PC-9 (cell line): ENCODE data around the gene DNAJC17. TPM values are rescaled to one million over a fixed set of nuclear protein-coding genes. Genes with fewer than 3 reads are reported as not detected.

Source experiments
- BruUV-seq: library from RNA; stranded (reverse); fragments of 400-500 nt; replicated peaks from 2 replicates; lab custom pipeline; 2021; lab: Mats Ljungman, UMichigan
- CTCF ChIA-PET: fragments of 300-600 bp; sonication (Branson Sonifier 250); formaldehyde crosslinking; loops from one replicate; lab custom pipeline; 2022; ENCODE audit warnings: antibody characterized with exemption; lab: Charles Lee
- POLR2A ChIA-PET: fragments of 300-600 bp; sonication (Branson Sonifier 250); formaldehyde crosslinking; loops from one replicate; lab custom pipeline; 2022; ENCODE audit warnings: antibody characterized with exemption; ENCODE audit not compliant: unreplicated experiment; lab: Charles Lee
- DNase-seq, 2 experiments: peaks; one replicate each; pipeline versions ENCODE4 v3.0.0 to v3.0.0-alpha.2; 2015 to 2022; ENCODE audit warnings: mixed read lengths in 1 of 2
- H2AFZ ChIP-seq: fragments of 200-600 bp; sonication (generic); 2 replicates; pipeline ENCODE4 v1.8.1; 2017; ENCODE audit warnings: antibody characterized with exemption
- H3F3A ChIP-seq: fragments of 200-600 bp; sonication (generic); 2 replicates; pipeline ENCODE4 v1.8.1; 2017; ENCODE audit warnings: antibody characterized with exemption, mild to moderate bottlenecking, low read depth; ENCODE audit not compliant: insufficient read depth
- H3K27ac ChIP-seq: fragments of 200-600 bp; sonication (generic); 2 replicates; pipeline ENCODE4 v1.6.1; 2016; ENCODE audit warnings: mixed run types
- H3K27me3 ChIP-seq: fragments of 200-600 bp; sonication (generic); 2 replicates; pipeline ENCODE4 v1.6.1; 2016; ENCODE audit warnings: low read depth, mixed run types; ENCODE audit not compliant: insufficient read depth
- H3K36me3 ChIP-seq: fragments of 200-600 bp; sonication (generic); 2 replicates; pipeline ENCODE4 v1.6.1; 2016; ENCODE audit warnings: low read depth, mixed run types
- H3K4me1 ChIP-seq: fragments of 200-600 bp; sonication (generic); replicated peaks from 2 replicates; pipeline ENCODE4 v1.6.1; 2016; ENCODE audit warnings: mixed run types; ENCODE audit not compliant: insufficient read depth
- H3K4me2 ChIP-seq: fragments of 200-600 bp; sonication (generic); 2 replicates; pipeline ENCODE4 v1.6.1; 2017; ENCODE audit warnings: mixed run types
- H3K4me3 ChIP-seq: fragments of 200-600 bp; sonication (generic); 2 replicates; pipeline ENCODE4 v1.6.1; 2016; ENCODE audit warnings: mixed run types
- H3K79me2 ChIP-seq: fragments of 200-600 bp; sonication (generic); 2 replicates; pipeline ENCODE4 v1.6.1; 2017; ENCODE audit warnings: low read depth, mixed run types
- H3K9me2 ChIP-seq: fragments of 200-600 bp; sonication (generic); 2 replicates; pipeline ENCODE4 v1.8.1; 2017; ENCODE audit warnings: mild to moderate bottlenecking; ENCODE audit not compliant: insufficient read depth
- H3K9me3 ChIP-seq: fragments of 200-600 bp; sonication (generic); 2 replicates; pipeline ENCODE4 v1.8.1; 2016; ENCODE audit warnings: low read depth; ENCODE audit not compliant: insufficient read depth
- H4K20me1 ChIP-seq: fragments of 200-600 bp; sonication (generic); 2 replicates; pipeline ENCODE4 v1.8.1; 2017; ENCODE audit not compliant: insufficient read depth
- CTCF ChIP-seq: fragments of 200-600 bp; sonication (generic); conservative IDR thresholded peaks from 2 replicates; pipeline ENCODE4 v1.6.1; 2017; ENCODE audit warnings: mixed run types, antibody characterized with exemption, mild to moderate bottlenecking, moderate library complexity
- EZH2 ChIP-seq: fragments of 200-600 bp; sonication (generic); IDR thresholded peaks from 2 replicates; pipeline ENCODE4 v1.8.0; 2017; ENCODE audit warnings: antibody characterized with exemption, low read depth
- intact Hi-C: fragments of 100-400 bp; cut with micrococcal nuclease; formaldehyde crosslinking; loops from one replicate; pipeline ENCODE4 v1.10.0; 2022; ENCODE audit not compliant: unreplicated experiment
- total RNA-seq: library from RNA; stranded (reverse); gene quantifications from 2 replicates; pipeline ENCODE4 v1.2.3, GENCODE V29; 2021

DNAJC17 gene
- total RNA-seq, 1 experiment from 2014 or later, result 27.4 TPM

- no peak overlapping the region for H3K4me2 ChIP-seq
- no peaks in the 10 kb centered on the region for H3K36me3 ChIP-seq
- H3K9me2 ChIP-seq, result no peaks in the 10 kb centered on the region
- no peaks in the 10 kb centered on the region for H3K9me3 ChIP-seq
- H3K79me2 ChIP-seq, result 0 out of 2 replicates have a peak, but pooled peaks cover 5% of the 10 kb centered on the region
- TF ChIP-seq EZH2 (no peak), CTCF (no peak)
- H3F3A ChIP-seq, result peaks cover 9% of the 10 kb centered on the region; the same call in 1 of the 2 replicates
- no peak for DNase-seq
- H3K27me3 ChIP-seq, result no peaks in the 10 kb centered on the region
- intact Hi-C loops, result no loop called here
- no peak overlapping the region for H2AFZ ChIP-seq
- POLR2A ChIA-PET, result interaction anchor here (0.6 kb wide), 1 partner anchor 393 kb away, joined by 3 read pairs; no protein-coding TSS in a partner anchor
- H4K20me1 ChIP-seq, result no peaks in the 10 kb centered on the region
- no peak overlapping the region for H3K27ac ChIP-seq
- no peak overlapping the region for H3K4me3 ChIP-seq
- no TSS peak for BruUV-seq
- H3K4me1 ChIP-seq, result no peaks in the 10 kb centered on the region
- CTCF ChIA-PET, result interaction anchor here (0.5 to 1.1 kb wide), 2 partner anchors 35 to 1314 kb away, joined by 7 to 8 read pairs; no protein-coding TSS in a partner anchor
Measured at GRCh38 chr15:40747685-40748631, 59.3 kb downstream of the DNAJC17 start.

GRCh38 chr15:40746916-40747418, 60.3 kb downstream of the DNAJC17 start:
- Histone ChIP-seq H2AFZ (no peak overlapping the region), H3K79me2 (no peaks in the 10 kb centered on the region), H3F3A (peaks cover 9% of the 10 kb centered on the region; the same call in 1 of the 2 replicates), H3K4me3 (no peak overlapping the region), H3K9me3 (no peaks in the 10 kb centered on the region), H3K27ac (no peak overlapping the region), H4K20me1 (no peaks in the 10 kb centered on the region), H3K4me2 (no peak overlapping the region), H3K27me3 (no peaks in the 10 kb centered on the region), H3K36me3 (no peaks in the 10 kb centered on the region), H3K9me2 (no peaks in the 10 kb centered on the region), H3K4me1 (no peaks in the 10 kb centered on the region)
- no peak for DNase-seq
- no peak for TF ChIP-seq CTCF
- TF ChIP-seq EZH2, result no peak
- CTCF ChIA-PET, result interaction anchor here (0.5 to 1.3 kb wide), 14 partner anchors 11 to 400 kb away, joined by 3 to 16 read pairs (median 4); no protein-coding TSS in a partner anchor
- intact Hi-C loops, result loop anchor here (1.0 kb wide), 3 partner anchors 35 to 147 kb away; partner anchors contain the start of gene VPS18
- POLR2A ChIA-PET, result interaction anchor here (0.6 to 0.7 kb wide), 2 partner anchors 20 to 30 kb away, joined by 3 to 9 read pairs; no protein-coding TSS in a partner anchor
- no TSS peak for BruUV-seq

GRCh38 chr15:40744815-40745152, 62.5 kb downstream of the DNAJC17 start:
- Histone ChIP-seq H3F3A (peaks cover 9% of the 10 kb centered on the region; the same call in 1 of the 2 replicates), H3K9me3 (no peaks in the 10 kb centered on the region), H3K4me2 (no peak overlapping the region), H3K36me3 (no peaks in the 10 kb centered on the region), H3K27me3 (no peaks in the 10 kb centered on the region), H3K79me2 (no peaks in the 10 kb centered on the region), H3K4me1 (no peaks in the 10 kb centered on the region), H3K27ac (no peak overlapping the region), H4K20me1 (no peaks in the 10 kb centered on the region), H3K9me2 (no peaks in the 10 kb centered on the region), H2AFZ (no peak overlapping the region), H3K4me3 (no peak overlapping the region)
- DNase-seq, result no peak
- no TSS peak for BruUV-seq
- intact Hi-C loops, result no loop called here
- TF ChIP-seq EZH2, result no peak
- TF ChIP-seq CTCF, result no peak
- ChIA-PET POLR2A (no interaction called here), CTCF (interaction anchor here (0.5 to 0.6 kb wide), 2 partner anchors 94 to 155 kb away, joined by 3 read pairs; no protein-coding TSS in a partner anchor)
